Measurements from ENCODE around the gene LEKR1.

Gene LEKR1

DNA sequence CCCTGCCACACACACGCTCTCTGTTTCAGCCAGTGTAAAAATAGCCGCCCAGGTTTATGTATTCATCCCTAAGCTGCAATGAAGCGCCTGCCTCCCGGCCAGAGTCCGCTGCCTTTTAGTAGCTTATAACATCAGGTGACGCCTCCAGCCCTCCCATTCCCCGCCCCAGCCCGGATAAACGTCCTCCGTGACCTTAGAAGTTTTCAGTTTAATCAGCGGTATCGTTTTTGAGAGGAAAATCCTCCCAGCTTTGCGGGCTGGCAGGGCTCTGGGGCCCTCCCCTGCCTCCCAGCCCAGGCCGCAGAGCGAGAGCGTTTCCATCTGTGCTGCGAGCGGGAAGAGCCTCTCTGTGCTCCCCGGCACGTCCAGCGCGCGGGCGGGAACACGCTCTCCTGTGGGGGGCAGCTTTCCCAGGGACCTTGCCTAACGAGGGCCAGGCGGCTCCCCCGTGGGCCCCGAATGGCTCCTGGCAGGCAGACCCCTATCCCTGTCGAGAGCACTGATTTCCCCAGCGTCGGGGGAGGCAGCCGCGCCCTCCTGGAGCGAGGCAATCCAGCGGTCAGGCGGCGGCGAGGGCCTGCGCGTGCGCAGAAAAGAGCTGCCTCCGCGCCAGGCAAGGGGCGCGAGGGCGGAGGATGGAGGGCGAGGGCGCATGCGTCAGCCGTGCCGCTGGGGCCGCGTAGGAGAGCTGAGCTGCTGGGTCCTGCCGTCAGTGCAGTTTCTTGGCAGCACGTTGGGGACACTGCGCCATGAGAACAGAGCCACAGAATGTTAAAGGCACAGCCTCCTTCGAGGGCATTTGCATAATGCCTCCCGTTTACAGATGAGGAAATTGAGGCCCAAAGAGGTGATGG is 262.7 kb downstream of the LEKR1 start (continued):
- TF ChIP-seq SP7 (tag by site-specific recombination; IDR thresholded peaks at IDR 0.05) (peak; percentile 82), ZNF16 (tag by site-specific recombination; IDR thresholded peaks at IDR 0.05; ENCODE audit: low read depth) (no peak), ZNF76 (tag by site-specific recombination; IDR thresholded peaks at IDR 0.05; ENCODE audit: borderline replicate concordance, low read depth) (no peak), ZNF677 (tag by site-specific recombination; IDR thresholded peaks at IDR 0.05) (no peak), ZNF529 (tag by site-specific recombination; IDR thresholded peaks at IDR 0.05; ENCODE audit: insufficient replicate concordance) (no peak), YY2 (tag by site-specific recombination; IDR thresholded peaks at IDR 0.05) (no peak), GLIS1 (tag by site-specific recombination; IDR thresholded peaks at IDR 0.05) (peak; percentile 98), ZNF23 (tag by site-specific recombination; IDR thresholded peaks at IDR 0.05; ENCODE audit: borderline replicate concordance) (no peak), ZNF121 (tag by site-specific recombination; IDR thresholded peaks at IDR 0.05) (no peak), ZNF560 (tag by site-specific recombination; IDR thresholded peaks at IDR 0.05; ENCODE audit: borderline replicate concordance) (no peak), ZNF133 (tag by site-specific recombination; IDR thresholded peaks at IDR 0.05) (no peak), ZNF239 (tag by site-specific recombination; IDR thresholded peaks at IDR 0.05) (no peak), MEIS1 (CRISPR knock-in tag; IDR thresholded peaks at IDR 0.05; ENCODE audit: borderline replicate concordance) (no peak), ZNF37A (tag by site-specific recombination; IDR thresholded peaks at IDR 0.05) (no peak), KLF7 (tag by site-specific recombination; IDR thresholded peaks at IDR 0.05; ENCODE audit: borderline replicate concordance) (no peak), ZBTB48 (tag by site-specific recombination; IDR thresholded peaks at IDR 0.05) (peak; percentile 90), ZNF555 (tag by site-specific recombination; conservative IDR thresholded peaks at IDR 0.05) (no peak), TRIM28 (IDR thresholded peaks at IDR 0.05; ENCODE audit: borderline replicate concordance, low read length) (peak; percentile 51; the same call in 1 of the 2 replicates), WT1 (tag by site-specific recombination; IDR thresholded peaks at IDR 0.05) (peak; percentile 91), ZSCAN30 (tag by site-specific recombination; IDR thresholded peaks at IDR 0.05) (peak; percentile 100), ZNF146 (tag by site-specific recombination; IDR thresholded peaks at IDR 0.05) (no peak), ZNF660 (tag by site-specific recombination; IDR thresholded peaks at IDR 0.05) (peak; percentile 77; the same call in 1 of the 2 replicates), ZNF324 (tag by site-specific recombination; IDR thresholded peaks at IDR 0.05) (peak; percentile 68), OVOL3 (tag by site-specific recombination; IDR thresholded peaks at IDR 0.05) (peak; percentile 55; the same call in 1 of the 2 replicates), ZNF112 (tag by site-specific recombination; IDR thresholded peaks at IDR 0.05) (no peak), ZNF266 (tag by site-specific recombination; IDR thresholded peaks at IDR 0.05; ENCODE audit: low read depth) (no peak), EGR2 (tag by site-specific recombination; IDR thresholded peaks at IDR 0.05; ENCODE audit: low read depth) (peak; percentile 48), ZBTB21 (tag by site-specific recombination; IDR thresholded peaks at IDR 0.05) (no peak), ZNF48 (tag by site-specific recombination; IDR thresholded peaks at IDR 0.05) (no peak), ZNF391 (tag by site-specific recombination; IDR thresholded peaks at IDR 0.05; ENCODE audit: borderline replicate concordance, low read depth) (no peak)
- TF ChIP-seq, protein P1, sequence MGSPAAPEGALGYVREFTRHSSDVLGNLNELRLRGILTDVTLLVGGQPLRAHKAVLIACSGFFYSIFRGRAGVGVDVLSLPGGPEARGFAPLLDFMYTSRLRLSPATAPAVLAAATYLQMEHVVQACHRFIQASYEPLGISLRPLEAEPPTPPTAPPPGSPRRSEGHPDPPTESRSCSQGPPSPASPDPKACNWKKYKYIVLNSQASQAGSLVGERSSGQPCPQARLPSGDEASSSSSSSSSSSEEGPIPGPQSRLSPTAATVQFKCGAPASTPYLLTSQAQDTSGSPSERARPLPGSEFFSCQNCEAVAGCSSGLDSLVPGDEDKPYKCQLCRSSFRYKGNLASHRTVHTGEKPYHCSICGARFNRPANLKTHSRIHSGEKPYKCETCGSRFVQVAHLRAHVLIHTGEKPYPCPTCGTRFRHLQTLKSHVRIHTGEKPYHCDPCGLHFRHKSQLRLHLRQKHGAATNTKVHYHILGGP (tag by site-specific recombination; IDR thresholded peaks at IDR 0.05) = no peak
- TF ChIP-seq, protein P2, sequence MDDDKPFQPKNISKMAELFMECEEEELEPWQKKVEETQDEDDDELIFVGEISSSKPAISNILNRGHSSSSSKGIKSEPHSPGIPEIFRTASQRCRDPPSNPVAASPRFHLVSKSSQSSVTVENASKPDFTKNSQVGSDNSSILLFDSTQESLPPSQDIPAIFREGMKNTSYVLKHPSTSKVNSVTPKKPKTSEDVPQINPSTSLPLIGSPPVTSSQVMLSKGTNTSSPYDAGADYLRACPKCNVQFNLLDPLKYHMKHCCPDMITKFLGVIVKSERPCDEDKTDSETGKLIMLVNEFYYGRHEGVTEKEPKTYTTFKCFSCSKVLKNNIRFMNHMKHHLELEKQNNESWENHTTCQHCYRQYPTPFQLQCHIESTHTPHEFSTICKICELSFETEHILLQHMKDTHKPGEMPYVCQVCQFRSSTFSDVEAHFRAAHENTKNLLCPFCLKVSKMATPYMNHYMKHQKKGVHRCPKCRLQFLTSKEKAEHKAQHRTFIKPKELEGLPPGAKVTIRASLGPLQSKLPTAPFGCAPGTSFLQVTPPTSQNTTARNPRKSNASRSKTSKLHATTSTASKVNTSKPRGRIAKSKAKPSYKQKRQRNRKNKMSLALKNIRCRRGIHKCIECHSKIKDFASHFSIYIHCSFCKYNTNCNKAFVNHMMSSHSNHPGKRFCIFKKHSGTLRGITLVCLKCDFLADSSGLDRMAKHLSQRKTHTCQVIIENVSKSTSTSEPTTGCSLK (tag by site-specific recombination; IDR thresholded peaks at IDR 0.05) = no peak
- TF ChIP-seq, protein P3, sequence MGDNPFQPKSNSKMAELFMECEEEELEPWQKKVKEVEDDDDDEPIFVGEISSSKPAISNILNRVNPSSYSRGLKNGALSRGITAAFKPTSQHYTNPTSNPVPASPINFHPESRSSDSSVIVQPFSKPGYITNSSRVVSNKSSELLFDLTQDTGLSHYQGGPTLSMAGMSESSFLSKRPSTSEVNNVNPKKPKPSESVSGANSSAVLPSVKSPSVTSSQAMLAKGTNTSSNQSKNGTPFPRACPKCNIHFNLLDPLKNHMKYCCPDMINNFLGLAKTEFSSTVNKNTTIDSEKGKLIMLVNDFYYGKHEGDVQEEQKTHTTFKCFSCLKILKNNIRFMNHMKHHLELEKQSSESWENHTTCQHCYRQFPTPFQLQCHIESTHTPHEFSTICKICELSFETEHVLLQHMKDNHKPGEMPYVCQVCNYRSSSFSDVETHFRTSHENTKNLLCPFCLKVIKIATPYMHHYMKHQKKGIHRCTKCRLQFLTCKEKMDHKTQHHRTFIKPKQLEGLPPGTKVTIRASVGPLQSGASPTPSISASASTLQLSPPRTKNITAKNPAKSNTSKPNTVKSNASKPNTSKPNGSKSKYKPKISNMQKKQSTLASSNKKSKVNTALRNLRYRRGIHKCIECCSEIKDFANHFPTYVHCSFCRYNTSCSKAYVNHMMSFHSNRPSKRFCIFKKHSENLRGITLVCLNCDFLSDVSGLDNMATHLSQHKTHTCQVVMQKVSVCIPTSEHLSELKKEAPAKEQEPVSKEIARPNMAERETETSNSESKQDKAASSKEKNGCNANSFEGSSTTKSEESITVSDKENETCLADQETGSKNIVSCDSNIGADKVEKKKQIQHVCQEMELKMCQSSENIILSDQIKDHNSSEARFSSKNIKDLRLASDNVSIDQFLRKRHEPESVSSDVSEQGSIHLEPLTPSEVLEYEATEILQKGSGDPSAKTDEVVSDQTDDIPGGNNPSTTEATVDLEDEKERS (tag by site-specific recombination; IDR thresholded peaks at IDR 0.05) = peak; percentile 15; the same call in 1 of the 2 replicates
- TF ChIP-seq, protein P4, sequence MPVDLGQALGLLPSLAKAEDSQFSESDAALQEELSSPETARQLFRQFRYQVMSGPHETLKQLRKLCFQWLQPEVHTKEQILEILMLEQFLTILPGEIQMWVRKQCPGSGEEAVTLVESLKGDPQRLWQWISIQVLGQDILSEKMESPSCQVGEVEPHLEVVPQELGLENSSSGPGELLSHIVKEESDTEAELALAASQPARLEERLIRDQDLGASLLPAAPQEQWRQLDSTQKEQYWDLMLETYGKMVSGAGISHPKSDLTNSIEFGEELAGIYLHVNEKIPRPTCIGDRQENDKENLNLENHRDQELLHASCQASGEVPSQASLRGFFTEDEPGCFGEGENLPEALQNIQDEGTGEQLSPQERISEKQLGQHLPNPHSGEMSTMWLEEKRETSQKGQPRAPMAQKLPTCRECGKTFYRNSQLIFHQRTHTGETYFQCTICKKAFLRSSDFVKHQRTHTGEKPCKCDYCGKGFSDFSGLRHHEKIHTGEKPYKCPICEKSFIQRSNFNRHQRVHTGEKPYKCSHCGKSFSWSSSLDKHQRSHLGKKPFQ (tag by site-specific recombination; IDR thresholded peaks at IDR 0.05) = no peak
